Breast epithelium (tissue), 3 donors: ENCODE measurements around the gene RPE65.

Experiments used
- POLR2A ChIP-seq: fragments of 450-650 bp; IDR thresholded peaks from one replicate; pipeline ENCODE4 v1.6.1; 2016; ENCODE audit warnings: antibody characterized with exemption, mild to moderate bottlenecking, moderate library complexity
- TF ChIP-seq, protein P1 (sequence below), 3 donors: fragments of 450-650 bp; IDR thresholded peaks; one replicate each; pipeline ENCODE4 v1.5.1; 2016 to 2017; ENCODE audit warnings: antibody characterized with exemption in 3 of 3, mild to moderate bottlenecking in 3 of 3, moderate library complexity in 3 of 3

GRCh38 chr1:68495532-68495931 lies 45.8 kb upstream of the RPE65 start:
- TF ChIP-seq, protein P1, sequence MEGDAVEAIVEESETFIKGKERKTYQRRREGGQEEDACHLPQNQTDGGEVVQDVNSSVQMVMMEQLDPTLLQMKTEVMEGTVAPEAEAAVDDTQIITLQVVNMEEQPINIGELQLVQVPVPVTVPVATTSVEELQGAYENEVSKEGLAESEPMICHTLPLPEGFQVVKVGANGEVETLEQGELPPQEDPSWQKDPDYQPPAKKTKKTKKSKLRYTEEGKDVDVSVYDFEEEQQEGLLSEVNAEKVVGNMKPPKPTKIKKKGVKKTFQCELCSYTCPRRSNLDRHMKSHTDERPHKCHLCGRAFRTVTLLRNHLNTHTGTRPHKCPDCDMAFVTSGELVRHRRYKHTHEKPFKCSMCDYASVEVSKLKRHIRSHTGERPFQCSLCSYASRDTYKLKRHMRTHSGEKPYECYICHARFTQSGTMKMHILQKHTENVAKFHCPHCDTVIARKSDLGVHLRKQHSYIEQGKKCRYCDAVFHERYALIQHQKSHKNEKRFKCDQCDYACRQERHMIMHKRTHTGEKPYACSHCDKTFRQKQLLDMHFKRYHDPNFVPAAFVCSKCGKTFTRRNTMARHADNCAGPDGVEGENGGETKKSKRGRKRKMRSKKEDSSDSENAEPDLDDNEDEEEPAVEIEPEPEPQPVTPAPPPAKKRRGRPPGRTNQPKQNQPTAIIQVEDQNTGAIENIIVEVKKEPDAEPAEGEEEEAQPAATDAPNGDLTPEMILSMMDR (IDR thresholded peaks at IDR 0.05): no peak
- TF ChIP-seq POLR2A: no peak
